PC-3 (cell line): ENCODE data around the gene TOMM20. TPM values are rescaled to one million over a fixed set of nuclear protein-coding genes. Genes with fewer than 3 reads are reported as not detected.
A peak's percentile ranks its signal among the peaks of the same experiment; 100 is the strongest.

Experiments
- ATAC-seq: fragments of 200-7000 bp; cut with Tn5 transposase; 2 replicates; pipeline ENCODE4 v1.9.1; 2020; ENCODE audit warnings: mild to moderate bottlenecking, moderate library complexity
- Bru-seq: library from RNA; stranded (reverse); fragments of 400-500 nt; gene quantifications from one replicate; lab custom pipeline; 2021; lab: Mats Ljungman, UMichigan
- BruChase-seq, 2 experiments: library from RNA; stranded (reverse); fragments of 400-500 nt; gene quantifications; one replicate each; lab custom pipeline; 2021; lab: Mats Ljungman, UMichigan
- BruUV-seq: library from RNA; stranded (reverse); fragments of 400-500 nt; replicated peaks from 2 replicates; lab custom pipeline; 2021; lab: Mats Ljungman, UMichigan
- CTCF ChIA-PET: fragments of 300-600 bp; sonication (Branson Sonifier 250); formaldehyde crosslinking; loops from one replicate; lab custom pipeline; 2022; ENCODE audit warnings: antibody characterized with exemption; lab: Charles Lee
- POLR2A ChIA-PET: fragments of 300-600 bp; sonication (Branson Sonifier 250); formaldehyde crosslinking; loops from one replicate; lab custom pipeline; 2022; ENCODE audit warnings: antibody characterized with exemption; ENCODE audit not compliant: unreplicated experiment; lab: Charles Lee
- DNase-seq: peaks from one replicate; pipeline ENCODE4 v3.0.0-alpha.2; 2015
- H2AFZ ChIP-seq: fragments of 300-600 bp; sonication (generic); 2 replicates; pipeline ENCODE4 v1.6.0; 2016; ENCODE audit warnings: antibody characterized with exemption, low read length
- H3F3A ChIP-seq: fragments of 300-600 bp; sonication (generic); one replicate; pipeline ENCODE4 v1.6.0; 2017; ENCODE audit warnings: antibody characterized with exemption, low read length, control low read depth, mild to moderate bottlenecking; ENCODE audit not compliant: unreplicated experiment
- H3K27ac ChIP-seq: fragments of 300-600 bp; sonication (generic); 2 replicates; pipeline ENCODE4 v1.5.1; 2016; ENCODE audit warnings: mild to moderate bottlenecking, low read length
- H3K27me3 ChIP-seq: fragments of 300-600 bp; sonication (generic); 2 replicates; pipeline ENCODE4 v1.6.1; 2016; ENCODE audit warnings: low read length, mixed read lengths
- H3K36me3 ChIP-seq: fragments of 300-600 bp; sonication (generic); 2 replicates; pipeline ENCODE4 v1.6.1; 2016; ENCODE audit warnings: low read depth, mixed run types, low read length, mixed read lengths
- H3K4me1 ChIP-seq: fragments of 300-600 bp; sonication (generic); 2 replicates; pipeline ENCODE4 v1.5.1; 2016; ENCODE audit warnings: low read length; ENCODE audit not compliant: insufficient read depth
- H3K4me2 ChIP-seq: fragments of 300-600 bp; sonication (generic); 2 replicates; pipeline ENCODE4 v1.6.0; 2016; ENCODE audit warnings: low read length
- H3K4me3 ChIP-seq: fragments of 300-600 bp; sonication (generic); 2 replicates; pipeline ENCODE4 v1.5.1; 2016; ENCODE audit warnings: mild to moderate bottlenecking, low read length, mixed read lengths
- H3K79me2 ChIP-seq: fragments of 300-600 bp; sonication (generic); 2 replicates; pipeline ENCODE4 v1.6.1; 2017; ENCODE audit warnings: low read length, mixed read lengths
- H3K9ac ChIP-seq: fragments of 300-600 bp; sonication (generic); 2 replicates; pipeline ENCODE4 v1.6.0; 2016; ENCODE audit warnings: mild to moderate bottlenecking, low read length
- H3K9me2 ChIP-seq: fragments of 300-600 bp; sonication (generic); replicated peaks from 2 replicates; pipeline ENCODE4 v1.6.1; 2016; ENCODE audit warnings: mixed run types, low read length, mixed read lengths
- H3K9me3 ChIP-seq: fragments of 300-600 bp; sonication (generic); 2 replicates; pipeline ENCODE4 v1.6.1; 2016; ENCODE audit warnings: low read length, mixed read lengths
- H4K20me1 ChIP-seq: fragments of 300-600 bp; sonication (generic); 2 replicates; pipeline ENCODE4 v1.6.1; 2016; ENCODE audit warnings: low read length, mixed read lengths
- EZH2 ChIP-seq: fragments of 300-600 bp; sonication (generic); IDR thresholded peaks from one replicate; pipeline ENCODE4 v1.6.1; 2017; ENCODE audit warnings: antibody characterized with exemption, mild to moderate bottlenecking, low read length; ENCODE audit not compliant: unreplicated experiment
- EZH2phosphoT487 ChIP-seq: fragments of 300-600 bp; sonication (generic); IDR thresholded peaks from 2 replicates; pipeline ENCODE4 v1.6.1; 2018; ENCODE audit warnings: mild to moderate bottlenecking, antibody characterized with exemption, low read length, borderline replicate concordance
- intact Hi-C: fragments of 100-400 bp; cut with micrococcal nuclease; formaldehyde crosslinking; loops from 2 replicates; pipeline ENCODE4 v1.9.0; 2023
- long read RNA-seq: library from polyadenylated mRNA; unstranded; transcript quantifications from one replicate; pipeline ENCODE4 v2.0.0, GENCODE V29; 2021; ENCODE audit not compliant: unreplicated experiment
- total RNA-seq: library from RNA; depleted of rRNA; stranded (reverse); fragments of >200 nt; gene quantifications from 2 replicates; pipeline ENCODE4 v1.2.3, GENCODE V29; 2014; rRNA removed
- TF ChIP-seq, protein P1 (sequence below): fragments of 300-600 bp; sonication (generic); conservative IDR thresholded peaks from 2 replicates; pipeline ENCODE4 v1.5.1; 2017; ENCODE audit warnings: antibody characterized with exemption, low read depth, mild to moderate bottlenecking, low read length

Gene TOMM20
- total RNA-seq (45.2 and 48.0 TPM in 2 replicates), Bru-seq, nascent RNA (percentile 93 among the genes with signal in this experiment), BruChase-seq, experiment 1, labeled RNA remaining after a 6-hour chase (percentile 97 among the genes with signal in this experiment), BruChase-seq, experiment 2, labeled RNA remaining after a 2-hour chase (percentile 93 among the genes with signal in this experiment)
- long read RNA-seq, transcript TOMM20-201 (5 exons, 3,387 nt) = major isoform, 179 of 260 reads
- long read RNA-seq, partial matches to known transcripts = 1 of 260 reads
- long read RNA-seq, other reads (novel, unspliced or antisense) = 80 of 260 reads

DNA sequence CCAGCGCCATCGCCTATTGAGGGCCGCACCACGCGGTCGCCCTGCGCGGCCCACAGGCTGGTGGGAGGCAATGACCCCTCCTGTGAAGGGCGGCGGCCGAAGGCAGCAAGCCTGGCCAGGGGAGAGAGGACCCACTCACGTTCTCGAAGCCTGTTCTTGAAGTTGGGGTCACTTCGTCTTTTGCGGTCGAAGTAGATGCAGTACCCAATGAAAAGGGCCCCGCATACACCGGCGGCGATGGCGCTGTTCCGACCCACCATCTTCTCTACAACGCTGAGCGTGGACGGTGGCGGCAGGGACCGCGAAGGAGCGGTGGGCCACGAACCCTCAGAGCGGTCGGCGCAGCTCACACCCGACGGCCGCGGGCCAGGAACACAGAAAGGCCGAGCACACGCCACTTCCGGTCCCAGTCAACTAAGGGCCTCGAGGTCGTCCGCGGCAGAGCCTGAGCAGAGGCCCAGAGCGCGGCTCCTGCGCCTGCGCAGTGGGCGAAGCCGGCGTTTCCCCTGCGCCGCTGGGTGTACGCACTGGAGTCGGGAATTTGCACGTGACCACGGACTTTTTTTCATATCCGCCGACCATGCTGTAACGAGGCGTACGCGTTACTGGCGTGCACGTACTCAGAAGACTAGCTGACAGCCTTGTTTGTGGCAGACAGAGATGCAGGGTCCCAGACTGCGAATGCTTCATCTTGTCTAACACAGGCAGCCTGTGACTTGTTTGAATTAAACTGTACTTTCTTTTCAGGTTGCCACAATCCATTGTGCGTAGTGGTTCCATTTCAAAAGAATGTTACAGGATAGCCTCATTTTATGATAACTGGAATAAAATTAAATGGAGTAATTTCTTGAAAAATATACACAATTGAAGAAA, at the start of gene TOMM20:
TSS of gene TOMM20 (minus strand) at position 382 of the 873 bp plus-strand sequence. CDS start at position 260, 122 bp downstream.
- Histone ChIP-seq H3K79me2 (peaks cover 50% of the 10 kb centered on the region), H3F3A (no peaks in the 10 kb centered on the region), H3K27me3 (no peaks in the 10 kb centered on the region), H3K9ac (peak within 1 kb of the TSS; percentile 100), H3K4me1 (peaks cover 5% of the 10 kb centered on the region; the same call in 1 of the 2 replicates), H4K20me1 (peaks cover 30% of the 10 kb centered on the region), H3K27ac (peak within 1 kb of the TSS; percentile 60), H3K9me3 (no peaks in the 10 kb centered on the region), H3K9me2 (no peaks in the 10 kb centered on the region), H2AFZ (peak within 1 kb of the TSS; percentile 63), H3K4me3 (peak within 1 kb of the TSS; percentile 97), H3K4me2 (peak within 1 kb of the TSS; percentile 85), H3K36me3 (peaks cover 8% of the 10 kb centered on the region)
- POLR2A ChIA-PET = no interaction called here
- intact Hi-C loops = no loop called here
- no peak for TF ChIP-seq EZH2
- no peak for TF ChIP-seq EZH2phosphoT487
- TF ChIP-seq, protein P1, sequence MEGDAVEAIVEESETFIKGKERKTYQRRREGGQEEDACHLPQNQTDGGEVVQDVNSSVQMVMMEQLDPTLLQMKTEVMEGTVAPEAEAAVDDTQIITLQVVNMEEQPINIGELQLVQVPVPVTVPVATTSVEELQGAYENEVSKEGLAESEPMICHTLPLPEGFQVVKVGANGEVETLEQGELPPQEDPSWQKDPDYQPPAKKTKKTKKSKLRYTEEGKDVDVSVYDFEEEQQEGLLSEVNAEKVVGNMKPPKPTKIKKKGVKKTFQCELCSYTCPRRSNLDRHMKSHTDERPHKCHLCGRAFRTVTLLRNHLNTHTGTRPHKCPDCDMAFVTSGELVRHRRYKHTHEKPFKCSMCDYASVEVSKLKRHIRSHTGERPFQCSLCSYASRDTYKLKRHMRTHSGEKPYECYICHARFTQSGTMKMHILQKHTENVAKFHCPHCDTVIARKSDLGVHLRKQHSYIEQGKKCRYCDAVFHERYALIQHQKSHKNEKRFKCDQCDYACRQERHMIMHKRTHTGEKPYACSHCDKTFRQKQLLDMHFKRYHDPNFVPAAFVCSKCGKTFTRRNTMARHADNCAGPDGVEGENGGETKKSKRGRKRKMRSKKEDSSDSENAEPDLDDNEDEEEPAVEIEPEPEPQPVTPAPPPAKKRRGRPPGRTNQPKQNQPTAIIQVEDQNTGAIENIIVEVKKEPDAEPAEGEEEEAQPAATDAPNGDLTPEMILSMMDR = no peak
- CTCF ChIA-PET = no interaction called here
- DNase-seq (peak; percentile 96), ATAC-seq (peak; percentile 94)
- BruUV-seq = TSS peak; percentile 93

GRCh38 chr1:235176486-235176885, 47.8 kb upstream of the TOMM20 start:
- Histone ChIP-seq H3K27ac (no peak overlapping the region), H3F3A (no peaks in the 10 kb centered on the region), H3K9ac (no peak overlapping the region), H3K79me2 (no peaks in the 10 kb centered on the region), H3K9me2 (no peaks in the 10 kb centered on the region), H4K20me1 (no peaks in the 10 kb centered on the region), H3K4me2 (no peak overlapping the region), H3K4me1 (no peaks in the 10 kb centered on the region), H3K27me3 (no peaks in the 10 kb centered on the region), H3K4me3 (no peak overlapping the region), H3K36me3 (peaks cover 5% of the 10 kb centered on the region; the same call in 1 of the 2 replicates), H2AFZ (no peak overlapping the region), H3K9me3 (no peaks in the 10 kb centered on the region)
- TF ChIP-seq EZH2 = no peak
- TF ChIP-seq, protein P1 = no peak
- no peak for TF ChIP-seq EZH2phosphoT487
- POLR2A ChIA-PET = no interaction called here
- intact Hi-C loops = no loop called here
- BruUV-seq = no TSS peak
- ATAC-seq (no peak), DNase-seq (no peak)
- CTCF ChIA-PET = no interaction called here
